ENCODE measurements around the gene LRRN1. TPM values are rescaled to one million over a fixed set of nuclear protein-coding genes. Genes with fewer than 3 reads are reported as not detected.

The LRRN1 gene
- polyA plus RNA-seq, 2 of the 4 experiments (the other 2 are of a cell fraction), result not detected

DNA sequence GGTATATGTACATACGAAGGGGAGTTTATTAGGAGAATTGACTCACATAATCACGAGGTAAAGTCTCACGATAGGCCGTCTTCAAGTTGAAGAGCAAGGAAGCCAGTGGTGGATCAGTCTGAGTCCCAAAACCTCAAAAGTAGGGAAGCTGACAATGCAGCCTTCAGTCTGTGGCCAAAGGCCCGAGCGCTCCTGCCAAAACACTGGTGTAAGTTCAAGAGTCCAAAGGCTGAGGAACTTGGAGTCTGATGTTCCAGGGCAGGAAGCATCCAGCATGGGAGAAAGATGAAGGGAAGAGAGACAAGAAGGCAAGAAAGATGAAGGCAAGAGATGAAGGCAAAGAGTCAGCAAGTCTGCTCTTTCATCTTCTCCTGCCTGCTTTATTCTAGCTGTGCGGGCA, 16.8 kb upstream of the LRRN1 start:
- Histone ChIP-seq H3K4me1 (no peaks in the 10 kb centered on the region), H3K9me3 (no peaks in the 10 kb centered on the region), H3K4me3 (no peak overlapping the region), H3K27ac (no peak overlapping the region), H3K4me2 (no peak overlapping the region)
- ATAC-seq (no peak), DNase-seq (ENCODE audit: low read depth in 1 of 2, low spot score in 1 of 2) (no peak), FAIRE-seq (no peak)
- ChIA-PET CTCF (no interaction called here), POLR2A (no interaction called here)
- 6% methylated on average over 7 of the region's 7 CpGs for WGBS (ENCODE audit: missing lambda C conversion rate)
- TF ChIP-seq RARB (CRISPR knock-in tag; IDR thresholded peaks at IDR 0.05), result no peak
- no peak for TF ChIP-seq CHD4 (IDR thresholded peaks at IDR 0.05; ENCODE audit: borderline replicate concordance)
- TF ChIP-seq POLR2A (IDR thresholded peaks at IDR 0.05; ENCODE audit: low read length), result no peak
- no peak for TF ChIP-seq ESRRA (IDR thresholded peaks at IDR 0.05; ENCODE audit: borderline replicate concordance, low read length)
- TF ChIP-seq PHF8 (IDR thresholded peaks at IDR 0.05; ENCODE audit: borderline replicate concordance, low read depth), result no peak
- TF ChIP-seq TP53 (CRISPR knock-in tag; IDR thresholded peaks at IDR 0.05), result no peak

DNA sequence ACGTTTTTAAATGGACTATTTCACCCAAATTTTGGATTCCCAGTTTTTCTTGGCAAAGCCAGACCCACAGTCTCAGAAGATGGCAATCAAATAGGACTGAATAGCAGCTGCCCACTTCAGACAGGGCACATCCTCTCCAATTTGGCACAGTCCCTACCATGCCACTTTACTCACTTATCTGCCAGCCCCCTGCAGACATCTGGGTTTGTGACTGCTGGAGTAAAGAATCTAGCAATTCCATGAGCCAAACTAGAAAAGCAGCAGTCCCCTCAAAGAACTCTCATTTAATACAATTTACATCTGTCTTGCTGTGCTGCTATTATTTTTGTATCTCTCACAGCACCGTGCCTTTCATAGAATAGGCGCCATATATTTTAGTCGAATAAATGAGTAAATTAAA, 16.0 kb upstream of the LRRN1 start:
- POLR2A ChIA-PET, result no interaction called here
- no peak overlapping the region for H3K27ac ChIP-seq
- no peak for TF ChIP-seq NPAS2 (CRISPR knock-in tag; IDR thresholded peaks at IDR 0.05; ENCODE audit: borderline replicate concordance)
- no peak for TF ChIP-seq ESRRA (IDR thresholded peaks at IDR 0.05; ENCODE audit: borderline replicate concordance, low read length)
- no peak for TF ChIP-seq CHD2 (IDR thresholded peaks at IDR 0.05; ENCODE audit: low read length, partially characterized antibody)
- TF ChIP-seq, protein P1, sequence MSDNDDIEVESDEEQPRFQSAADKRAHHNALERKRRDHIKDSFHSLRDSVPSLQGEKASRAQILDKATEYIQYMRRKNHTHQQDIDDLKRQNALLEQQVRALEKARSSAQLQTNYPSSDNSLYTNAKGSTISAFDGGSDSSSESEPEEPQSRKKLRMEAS (IDR thresholded peaks at IDR 0.05), result no peak
- TF ChIP-seq CHD4 (IDR thresholded peaks at IDR 0.05; ENCODE audit: borderline replicate concordance), result no peak
- TF ChIP-seq, protein P2, sequence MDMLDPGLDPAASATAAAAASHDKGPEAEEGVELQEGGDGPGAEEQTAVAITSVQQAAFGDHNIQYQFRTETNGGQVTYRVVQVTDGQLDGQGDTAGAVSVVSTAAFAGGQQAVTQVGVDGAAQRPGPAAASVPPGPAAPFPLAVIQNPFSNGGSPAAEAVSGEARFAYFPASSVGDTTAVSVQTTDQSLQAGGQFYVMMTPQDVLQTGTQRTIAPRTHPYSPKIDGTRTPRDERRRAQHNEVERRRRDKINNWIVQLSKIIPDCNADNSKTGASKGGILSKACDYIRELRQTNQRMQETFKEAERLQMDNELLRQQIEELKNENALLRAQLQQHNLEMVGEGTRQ (IDR thresholded peaks at IDR 0.05), result no peak

DNA sequence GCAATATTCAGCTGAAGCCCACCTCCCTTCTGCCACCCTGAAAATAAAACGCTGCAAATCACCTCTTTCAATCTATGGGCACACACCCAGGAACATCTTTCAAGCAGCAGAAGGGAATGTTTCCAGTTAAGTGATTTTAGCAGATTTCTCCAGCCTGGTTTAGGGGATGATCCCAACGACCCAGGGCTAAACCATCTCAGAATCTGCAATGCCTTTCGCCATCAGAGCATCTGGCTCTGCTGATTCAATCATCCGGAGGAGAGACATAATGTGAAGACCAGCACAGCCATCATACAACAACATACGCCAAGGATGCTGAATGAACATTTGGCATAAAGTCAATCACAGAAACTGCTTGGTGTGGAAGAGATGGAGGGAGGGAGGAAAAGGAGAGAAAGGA, 15.5 kb upstream of the LRRN1 start:
- H3K4me3 ChIP-seq, result no peak overlapping the region
- H3K27ac ChIP-seq, result no peak overlapping the region
- TF ChIP-seq FOSB (CRISPR knock-in tag; IDR thresholded peaks at IDR 0.05) (no peak), CBX8 (IDR thresholded peaks at IDR 0.05) (no peak), RAD21 (conservative IDR thresholded peaks at IDR 0.05 in 1 of 2, IDR thresholded peaks at IDR 0.05 in 1 of 2) (no peak), NFE2L2 (conservative IDR thresholded peaks at IDR 0.05; ENCODE audit: low read length) (no peak), MAFK (IDR thresholded peaks at IDR 0.05; ENCODE audit: partially characterized antibody) (no peak), FOXS1 (CRISPR knock-in tag; IDR thresholded peaks at IDR 0.05) (no peak), HOXA7 (CRISPR knock-in tag; IDR thresholded peaks at IDR 0.05) (no peak), CHD4 (IDR thresholded peaks at IDR 0.05; ENCODE audit: borderline replicate concordance) (no peak)
- FAIRE-seq (no peak), ATAC-seq (no peak), DNase-seq (ENCODE audit: low read depth in 1 of 2, low spot score in 1 of 2) (no peak)
- 29% methylated on average over 5 of the region's 5 CpGs for WGBS (ENCODE audit: missing lambda C conversion rate)
- no peaks in the 10 kb centered on the region for H3K9me3 ChIP-seq
- ChIA-PET CTCF (no interaction called here), POLR2A (no interaction called here)
- H3K4me1 ChIP-seq, result no peaks in the 10 kb centered on the region
- H3K4me2 ChIP-seq, result no peak overlapping the region

More for the DNA sequence above, 16.0 kb upstream of the LRRN1 start:
- DNase-seq (ENCODE audit: low read depth in 1 of 2, low spot score in 1 of 2), result no peak
- Histone ChIP-seq H3K9me3 (no peaks in the 10 kb centered on the region), H3K4me2 (no peak overlapping the region), H3K4me3 (no peak overlapping the region), H3K4me1 (no peaks in the 10 kb centered on the region)
- ATAC-seq, result no peak
- 48% methylated on average over 4 of the region's 4 CpGs for WGBS (ENCODE audit: missing lambda C conversion rate)
- CTCF ChIA-PET, result no interaction called here
- FAIRE-seq, result no peak

DNA sequence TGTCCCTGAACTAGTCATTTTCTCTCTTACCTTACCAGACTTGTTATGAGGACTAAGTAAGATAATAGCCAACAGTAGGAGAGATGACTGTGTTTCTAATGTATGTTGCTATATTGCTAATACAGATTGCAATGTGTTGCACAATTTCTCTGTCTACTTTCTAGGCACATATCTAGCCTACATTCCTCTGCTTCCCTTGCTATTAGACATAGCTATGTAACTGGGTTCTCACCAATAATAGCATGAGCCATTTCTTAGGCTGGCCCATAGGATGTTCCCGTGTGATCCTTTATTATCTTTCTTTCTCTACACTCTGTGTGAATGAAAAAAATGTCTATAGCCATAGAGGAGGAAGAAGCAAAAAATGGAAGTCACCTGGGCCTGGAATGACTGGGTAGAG, 6.8 kb upstream of the LRRN1 start:
- CTCF ChIA-PET, result no interaction called here
- TF ChIP-seq CBX2 (IDR thresholded peaks at IDR 0.05; ENCODE audit: borderline replicate concordance, low read depth), result no peak
- no peak for TF ChIP-seq ZC3H11A (IDR thresholded peaks at IDR 0.05)
- TF ChIP-seq, protein P3, sequence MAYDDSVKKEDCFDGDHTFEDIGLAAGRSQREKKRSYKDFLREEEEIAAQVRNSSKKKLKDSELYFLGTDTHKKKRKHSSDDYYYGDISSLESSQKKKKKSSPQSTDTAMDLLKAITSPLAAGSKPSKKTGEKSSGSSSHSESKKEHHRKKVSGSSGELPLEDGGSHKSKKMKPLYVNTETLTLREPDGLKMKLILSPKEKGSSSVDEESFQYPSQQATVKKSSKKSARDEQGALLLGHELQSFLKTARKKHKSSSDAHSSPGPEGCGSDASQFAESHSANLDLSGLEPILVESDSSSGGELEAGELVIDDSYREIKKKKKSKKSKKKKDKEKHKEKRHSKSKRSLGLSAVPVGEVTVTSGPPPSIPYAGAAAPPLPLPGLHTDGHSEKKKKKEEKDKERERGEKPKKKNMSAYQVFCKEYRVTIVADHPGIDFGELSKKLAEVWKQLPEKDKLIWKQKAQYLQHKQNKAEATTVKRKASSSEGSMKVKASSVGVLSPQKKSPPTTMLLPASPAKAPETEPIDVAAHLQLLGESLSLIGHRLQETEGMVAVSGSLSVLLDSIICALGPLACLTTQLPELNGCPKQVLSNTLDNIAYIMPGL (CRISPR knock-in tag; IDR thresholded peaks at IDR 0.05; ENCODE audit: borderline replicate concordance), result no peak
- TF ChIP-seq MAFK (IDR thresholded peaks at IDR 0.05; ENCODE audit: partially characterized antibody), result no peak
- TF ChIP-seq HDAC2 (IDR thresholded peaks at IDR 0.05), result no peak
- TF ChIP-seq EHF (CRISPR knock-in tag; IDR thresholded peaks at IDR 0.05), result no peak
- TF ChIP-seq POLR2A (IDR thresholded peaks at IDR 0.05; ENCODE audit: low read length), result no peak
- no peak for TF ChIP-seq HOXB5 (CRISPR knock-in tag; IDR thresholded peaks at IDR 0.05)
- TF ChIP-seq CEBPB (IDR thresholded peaks at IDR 0.05), result no peak
- TF ChIP-seq, protein P4, sequence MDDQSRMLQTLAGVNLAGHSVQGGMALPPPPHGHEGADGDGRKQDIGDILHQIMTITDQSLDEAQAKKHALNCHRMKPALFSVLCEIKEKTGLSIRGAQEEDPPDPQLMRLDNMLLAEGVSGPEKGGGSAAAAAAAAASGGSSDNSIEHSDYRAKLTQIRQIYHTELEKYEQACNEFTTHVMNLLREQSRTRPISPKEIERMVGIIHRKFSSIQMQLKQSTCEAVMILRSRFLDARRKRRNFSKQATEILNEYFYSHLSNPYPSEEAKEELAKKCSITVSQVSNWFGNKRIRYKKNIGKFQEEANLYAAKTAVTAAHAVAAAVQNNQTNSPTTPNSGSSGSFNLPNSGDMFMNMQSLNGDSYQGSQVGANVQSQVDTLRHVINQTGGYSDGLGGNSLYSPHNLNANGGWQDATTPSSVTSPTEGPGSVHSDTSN (IDR thresholded peaks at IDR 0.05), result no peak
- TF ChIP-seq RFX5 (IDR thresholded peaks at IDR 0.05), result no peak
- TF ChIP-seq FOSB (CRISPR knock-in tag; IDR thresholded peaks at IDR 0.05), result no peak
- no peak for TF ChIP-seq CBX8 (IDR thresholded peaks at IDR 0.05)
- TF ChIP-seq, protein P2 (IDR thresholded peaks at IDR 0.05), result no peak

More for the DNA sequence above, 6.8 kb upstream of the LRRN1 start:
- no peaks in the 10 kb centered on the region for H3K4me1 ChIP-seq
- no peaks in the 10 kb centered on the region for H3K9me3 ChIP-seq
- no peak for DNase-seq (ENCODE audit: low read depth in 1 of 2, low spot score in 1 of 2)
- POLR2A ChIA-PET, result no interaction called here
- no peak overlapping the region for H3K4me2 ChIP-seq
- no peak overlapping the region for H3K4me3 ChIP-seq
- ATAC-seq, result no peak
- WGBS (ENCODE audit: missing lambda C conversion rate), result 0% methylated on average over 1 of the region's 1 CpG
- H3K27ac ChIP-seq, result no peak overlapping the region
- no peak for FAIRE-seq
